SU-DHL-6 (cell line): ENCODE results near the gene RRM1.

ENCODE experiments used
- H2AFZ ChIP-seq: fragments of 200-600 bp; sonication (generic); 2 replicates; pipeline ENCODE4 v1.6.1; 2014; ENCODE audit warnings: low read depth, mild to moderate bottlenecking, moderate library complexity, mixed read lengths, antibody characterized with exemption, low read length; ENCODE audit not compliant: severe bottlenecking
- H3F3A ChIP-seq: fragments of 200-600 bp; shearing (Covaris generic); 2 replicates; pipeline ENCODE4 v1.6.0; 2016; ENCODE audit warnings: antibody characterized with exemption, mild to moderate bottlenecking; ENCODE audit not compliant: insufficient read depth
- H3K27ac ChIP-seq: fragments of 200-600 bp; sonication (generic); 2 replicates; pipeline ENCODE4 v1.5.1; 2016; ENCODE audit warnings: low read depth, mild to moderate bottlenecking, low read length, moderate library complexity, mixed read lengths
- H3K27me3 ChIP-seq: fragments of 200-600 bp; sonication (generic), shearing (Covaris generic); 2 replicates; pipeline ENCODE4 v1.6.0; 2014; ENCODE audit warnings: mild to moderate bottlenecking, low read length
- H3K36me3 ChIP-seq: fragments of 200-600 bp; sonication (generic); 2 replicates; pipeline ENCODE4 v1.6.1; 2014; ENCODE audit warnings: mild to moderate bottlenecking, low read length, mixed read lengths
- H3K4me2 ChIP-seq: fragments of 300-600, 200-600 bp; shearing (Covaris generic), sonication (generic); 2 replicates; pipeline ENCODE4 v1.6.0; 2014; ENCODE audit warnings: low read length, low read depth, mild to moderate bottlenecking; ENCODE audit not compliant: poor library complexity, severe bottlenecking
- H3K4me3 ChIP-seq: fragments of 200-600 bp; sonication (generic); 2 replicates; pipeline ENCODE4 v1.5.1; 2014; ENCODE audit warnings: antibody characterized with exemption, low read length, mild to moderate bottlenecking, mixed read lengths; ENCODE audit not compliant: insufficient read depth, poor library complexity, severe bottlenecking
- H3K79me2 ChIP-seq: fragments of 200-600 bp; sonication (generic); 2 replicates; pipeline ENCODE4 v1.6.1; 2014; ENCODE audit warnings: mild to moderate bottlenecking, low read length, moderate library complexity; ENCODE audit not compliant: insufficient read depth
- H3K9ac ChIP-seq: fragments of 200-600 bp; sonication (generic); 2 replicates; pipeline ENCODE4 v1.7.0; 2014; ENCODE audit warnings: mild to moderate bottlenecking, low read length
- H3K9me2 ChIP-seq: fragments of 200-600 bp; sonication (generic); replicated peaks from 2 replicates; pipeline ENCODE4 v1.6.1; 2014; ENCODE audit warnings: low read length; ENCODE audit not compliant: insufficient read depth
- H3K9me3 ChIP-seq: fragments of 200-600 bp; sonication (generic); 2 replicates; pipeline ENCODE4 v1.6.1; 2014; ENCODE audit warnings: low read length, mixed read lengths; ENCODE audit not compliant: insufficient read depth
- H4K20me1 ChIP-seq: fragments of 200-600 bp; sonication (generic); 2 replicates; pipeline ENCODE4 v1.6.1; 2014; ENCODE audit warnings: low read depth, mild to moderate bottlenecking, antibody characterized with exemption, low read length, moderate library complexity, mixed read lengths
- CTCF ChIP-seq: fragments of 200-600 bp; sonication (generic); IDR thresholded peaks from one replicate; pipeline ENCODE4 v1.5.1; 2017; ENCODE audit warnings: antibody characterized with exemption, mild to moderate bottlenecking, low read length, moderate library complexity; ENCODE audit not compliant: insufficient read depth, poor library complexity, severe bottlenecking
- EZH2phosphoT487 ChIP-seq: fragments of 200-600 bp; sonication (generic), shearing (Covaris generic); conservative IDR thresholded peaks from 2 replicates; pipeline ENCODE4 v1.6.1; 2018; ENCODE audit warnings: mild to moderate bottlenecking, antibody characterized with exemption, low read length, moderate library complexity, mixed read lengths

RRM1 gene

GRCh38 chr11:4063348-4063747, 31.3 kb upstream of the RRM1 start:
- Histone ChIP-seq H3K9ac (no peak overlapping the region), H3K27ac (no peak overlapping the region), H3K4me2 (no peak overlapping the region), H4K20me1 (no peaks in the 10 kb centered on the region), H2AFZ (no peak overlapping the region), H3K36me3 (no peaks in the 10 kb centered on the region), H3F3A (no peaks in the 10 kb centered on the region), H3K79me2 (no peaks in the 10 kb centered on the region), H3K9me2 (no peaks in the 10 kb centered on the region), H3K27me3 (no peaks in the 10 kb centered on the region), H3K9me3 (no peaks in the 10 kb centered on the region), H3K4me3 (no peak overlapping the region)
- no peak for TF ChIP-seq CTCF
- TF ChIP-seq EZH2phosphoT487: no peak

- no peaks in the 10 kb centered on the region for H3K36me3 ChIP-seq
- H3K9me3 ChIP-seq: no peaks in the 10 kb centered on the region
- TF ChIP-seq CTCF (no peak), EZH2phosphoT487 (no peak)
- no peak overlapping the region for H2AFZ ChIP-seq
- no peaks in the 10 kb centered on the region for H3K9me2 ChIP-seq
- H3K27me3 ChIP-seq: no peaks in the 10 kb centered on the region
- no peaks in the 10 kb centered on the region for H4K20me1 ChIP-seq
- H3F3A ChIP-seq: no peaks in the 10 kb centered on the region
- H3K27ac ChIP-seq: no peak overlapping the region
- H3K4me3 ChIP-seq: no peak overlapping the region
- no peaks in the 10 kb centered on the region for H3K79me2 ChIP-seq
- H3K4me2 ChIP-seq: no peak overlapping the region
- no peak overlapping the region for H3K9ac ChIP-seq
These were observed 30.2 kb upstream of the RRM1 start for GRCh38 chr11:4064278-4064955.

GRCh38 chr11:4065086-4065485, 29.5 kb upstream of the RRM1 start:
- no peaks in the 10 kb centered on the region for H3K27me3 ChIP-seq
- H3K4me2 ChIP-seq: no peak overlapping the region
- H3K9me3 ChIP-seq: no peaks in the 10 kb centered on the region
- H3K9me2 ChIP-seq: no peaks in the 10 kb centered on the region
- no peak overlapping the region for H3K27ac ChIP-seq
- no peak overlapping the region for H3K4me3 ChIP-seq
- TF ChIP-seq EZH2phosphoT487 (no peak), CTCF (no peak)
- no peak overlapping the region for H2AFZ ChIP-seq
- H3K36me3 ChIP-seq: no peaks in the 10 kb centered on the region
- H3F3A ChIP-seq: no peaks in the 10 kb centered on the region
- no peak overlapping the region for H3K9ac ChIP-seq
- no peaks in the 10 kb centered on the region for H4K20me1 ChIP-seq
- H3K79me2 ChIP-seq: no peaks in the 10 kb centered on the region
